Measurements from ENCODE around the gene RUNX1.

RUNX1 gene

DNA sequence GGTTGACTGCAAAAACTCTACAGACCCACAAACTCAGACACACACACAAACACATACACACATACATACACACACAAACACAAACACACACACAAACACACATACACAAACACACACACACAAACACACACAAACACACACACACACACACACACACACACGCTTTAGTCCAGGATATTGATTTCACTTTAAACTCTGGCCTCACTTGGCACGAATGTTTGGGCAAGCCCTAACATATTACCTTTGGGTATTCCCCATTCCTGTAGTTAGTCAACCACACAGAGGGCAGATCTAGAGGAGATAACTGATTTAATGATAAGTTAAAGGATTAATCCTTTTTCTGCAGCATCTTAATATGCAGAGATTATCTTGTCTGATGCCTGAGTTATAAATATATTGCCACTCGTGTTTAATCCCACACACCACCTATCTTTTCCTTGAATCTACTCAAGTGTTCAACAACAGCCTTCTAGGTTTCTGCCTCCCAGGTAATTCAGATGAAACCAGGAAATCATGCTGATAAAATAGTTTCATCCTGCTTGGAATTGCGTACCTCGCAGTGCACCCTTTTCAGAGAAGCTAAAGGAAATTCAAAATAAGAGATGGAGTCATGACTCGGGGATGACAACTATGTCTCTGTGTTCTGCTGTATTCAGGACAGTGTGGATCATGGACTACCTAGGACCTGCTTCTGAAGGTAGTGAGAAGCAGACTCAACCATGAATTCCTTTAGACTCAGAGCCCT is 14.5 kb upstream of the RUNX1 start:
- H3K27ac ChIP-seq: no peak overlapping the region
- TF ChIP-seq, protein P1, sequence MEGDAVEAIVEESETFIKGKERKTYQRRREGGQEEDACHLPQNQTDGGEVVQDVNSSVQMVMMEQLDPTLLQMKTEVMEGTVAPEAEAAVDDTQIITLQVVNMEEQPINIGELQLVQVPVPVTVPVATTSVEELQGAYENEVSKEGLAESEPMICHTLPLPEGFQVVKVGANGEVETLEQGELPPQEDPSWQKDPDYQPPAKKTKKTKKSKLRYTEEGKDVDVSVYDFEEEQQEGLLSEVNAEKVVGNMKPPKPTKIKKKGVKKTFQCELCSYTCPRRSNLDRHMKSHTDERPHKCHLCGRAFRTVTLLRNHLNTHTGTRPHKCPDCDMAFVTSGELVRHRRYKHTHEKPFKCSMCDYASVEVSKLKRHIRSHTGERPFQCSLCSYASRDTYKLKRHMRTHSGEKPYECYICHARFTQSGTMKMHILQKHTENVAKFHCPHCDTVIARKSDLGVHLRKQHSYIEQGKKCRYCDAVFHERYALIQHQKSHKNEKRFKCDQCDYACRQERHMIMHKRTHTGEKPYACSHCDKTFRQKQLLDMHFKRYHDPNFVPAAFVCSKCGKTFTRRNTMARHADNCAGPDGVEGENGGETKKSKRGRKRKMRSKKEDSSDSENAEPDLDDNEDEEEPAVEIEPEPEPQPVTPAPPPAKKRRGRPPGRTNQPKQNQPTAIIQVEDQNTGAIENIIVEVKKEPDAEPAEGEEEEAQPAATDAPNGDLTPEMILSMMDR (IDR thresholded peaks at IDR 0.05): no peak
- no peak for TF ChIP-seq ZFX (IDR thresholded peaks at IDR 0.05; ENCODE audit: borderline replicate concordance)

DNA sequence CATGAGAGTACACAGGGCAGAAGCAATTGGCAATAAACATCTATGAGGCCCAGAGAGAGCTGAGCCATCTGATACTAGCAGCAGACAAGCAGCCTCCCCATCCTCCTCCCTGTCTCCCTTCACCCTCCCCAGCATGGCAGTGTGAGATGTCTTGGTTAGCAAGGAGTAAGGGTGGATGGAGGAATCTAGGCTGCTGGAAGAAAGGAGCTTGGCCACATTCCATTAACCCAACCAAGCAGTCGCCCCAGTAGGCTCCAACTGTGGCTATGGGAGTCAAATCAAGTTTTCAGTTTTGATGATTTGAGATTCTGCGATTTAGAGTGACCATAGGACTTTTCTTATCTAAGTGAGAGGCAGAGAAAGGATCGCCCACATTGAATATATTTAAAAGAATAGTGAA is 12.9 kb upstream of the RUNX1 start:
- no peak overlapping the region for H3K27ac ChIP-seq
- TF ChIP-seq ZFX (IDR thresholded peaks at IDR 0.05; ENCODE audit: borderline replicate concordance): no peak
- TF ChIP-seq, protein P1 (IDR thresholded peaks at IDR 0.05): no peak

DNA sequence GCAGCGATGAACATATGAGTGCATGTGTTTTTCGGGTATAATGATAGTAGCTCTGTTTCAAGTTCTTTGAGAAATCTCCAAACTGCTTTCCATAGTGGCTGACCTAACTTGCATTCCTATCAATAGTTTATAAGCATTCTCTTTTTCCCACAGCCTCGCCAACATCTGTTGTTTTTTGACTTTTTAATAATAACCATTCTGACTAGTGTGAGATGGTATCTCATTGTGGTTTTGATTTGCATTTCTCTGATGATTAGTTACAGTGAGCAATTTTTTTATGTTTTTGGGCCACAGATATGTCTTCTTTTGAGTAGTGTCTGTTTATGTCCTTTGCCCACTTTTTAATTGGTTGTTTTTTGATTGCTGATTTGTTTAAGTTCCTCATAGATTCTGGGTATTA is 10.6 kb upstream of the RUNX1 start:
- H3K27ac ChIP-seq: no peak overlapping the region
- no peak for TF ChIP-seq ZFX (IDR thresholded peaks at IDR 0.05; ENCODE audit: borderline replicate concordance)
- TF ChIP-seq, protein P1 (IDR thresholded peaks at IDR 0.05): no peak

- no peak for TF ChIP-seq ZFX (IDR thresholded peaks at IDR 0.05; ENCODE audit: borderline replicate concordance)
- TF ChIP-seq, protein P1 (IDR thresholded peaks at IDR 0.05): no peak
- H3K27ac ChIP-seq: no peak overlapping the region
Measured at GRCh38 chr21:35058058-35058457, 9.0 kb upstream of the RUNX1 start.

- TF ChIP-seq, protein P1 (IDR thresholded peaks at IDR 0.05): no peak
- TF ChIP-seq ZFX (IDR thresholded peaks at IDR 0.05; ENCODE audit: borderline replicate concordance): no peak
- H3K27ac ChIP-seq: no peak overlapping the region
Measured at GRCh38 chr21:35057428-35057827, 8.3 kb upstream of the RUNX1 start.

DNA sequence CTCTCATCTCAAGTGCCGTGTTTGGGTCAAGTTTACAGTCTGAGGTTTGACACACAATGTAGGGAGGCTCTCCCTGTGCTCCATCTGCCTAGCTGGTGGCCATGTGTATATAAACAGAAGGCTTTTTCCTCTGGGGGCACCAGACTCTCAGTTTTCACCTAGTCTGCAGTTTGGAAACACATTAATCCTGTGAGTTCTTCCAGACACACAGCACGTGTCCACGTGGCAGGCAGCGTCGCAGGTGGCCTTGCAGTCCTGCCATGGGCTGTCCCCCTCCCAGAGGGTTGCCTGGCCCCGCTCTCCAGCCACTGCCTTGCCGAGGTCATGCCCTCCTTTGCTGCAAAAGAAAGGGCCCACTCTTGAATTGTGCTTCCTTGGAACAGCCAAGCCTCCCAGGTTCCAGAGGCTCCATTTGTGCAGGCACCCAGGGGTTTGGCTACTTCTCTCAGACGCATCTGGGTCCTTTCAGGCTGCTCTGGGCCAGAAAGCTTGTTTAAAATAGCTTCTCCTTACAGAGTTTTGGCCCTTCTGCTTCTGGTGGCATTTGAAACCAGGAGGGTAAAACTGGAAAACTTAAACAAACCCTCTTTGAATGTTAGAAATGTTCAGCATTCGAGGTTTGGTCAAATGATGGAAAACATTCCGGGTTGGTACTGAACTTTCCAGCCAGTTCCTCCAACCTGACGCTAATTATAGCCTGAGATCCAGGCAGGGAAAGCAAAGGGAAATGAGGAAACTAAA is 4.4 kb upstream of the RUNX1 start:
- no peak overlapping the region for H3K27ac ChIP-seq
- TF ChIP-seq ZFX (IDR thresholded peaks at IDR 0.05; ENCODE audit: borderline replicate concordance): no peak
- TF ChIP-seq, protein P1 (IDR thresholded peaks at IDR 0.05): no peak

DNA sequence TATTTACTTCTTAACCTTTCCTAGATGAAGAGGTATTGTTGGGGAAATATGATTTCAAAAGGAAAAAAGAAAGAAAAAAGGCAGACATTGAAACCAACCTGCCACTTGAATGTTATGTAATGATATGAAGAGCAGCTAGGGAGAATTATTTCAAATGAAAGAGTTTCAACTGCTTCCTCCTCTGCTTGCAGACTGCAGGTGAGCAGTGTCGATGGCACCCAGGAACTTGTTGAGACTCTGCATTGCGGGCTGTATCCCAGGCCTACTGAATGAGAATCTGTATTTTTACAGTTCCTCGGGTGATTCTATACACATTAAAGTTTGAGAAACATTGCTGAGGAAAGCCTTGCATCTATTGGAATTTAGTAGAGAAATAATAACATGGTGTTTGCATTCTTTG is 3.7 kb upstream of the RUNX1 start:
- TF ChIP-seq, protein P1 (IDR thresholded peaks at IDR 0.05): no peak
- TF ChIP-seq ZFX (IDR thresholded peaks at IDR 0.05; ENCODE audit: borderline replicate concordance): no peak
- no peak overlapping the region for H3K27ac ChIP-seq

All from 22Rv1 (cell line).